Small intestine (tissue), 7 donors: ENCODE measurements around the gene DTNA. TPM values are rescaled to one million over a fixed set of nuclear protein-coding genes. Genes with fewer than 3 reads are reported as not detected.
A peak's percentile ranks its signal among the peaks of the same experiment; 100 is the strongest.

ENCODE experiments used
- DNase-seq, 2 donors: peaks; one replicate each; pipeline versions ENCODE4 v3.0.0 to v3.0.0-alpha.2; 2013
- FAIRE-seq: peaks from 2 replicates; lab custom pipeline; 2012; peaks lifted over from hg19 to GRCh38; lab: Jason Lieb, UNC
- H3K27ac ChIP-seq, 3 donors: one replicate each; pipeline ENCODE4 v1.5.1; 2013; ENCODE audit warnings: low read length in 2 of 3, mild to moderate bottlenecking in 2 of 3, control low read depth in 1 of 3, inconsistent platforms in 1 of 3, low read depth in 1 of 3, moderate library complexity in 1 of 3
- H3K27me3 ChIP-seq, 3 donors: one replicate each; pipeline ENCODE4 v1.6.1; 2013; ENCODE audit warnings: low read length in 3 of 3, inconsistent platforms in 1 of 3; ENCODE audit not compliant: control insufficient read depth in 3 of 3, insufficient read depth in 3 of 3
- H3K36me3 ChIP-seq, 3 donors: one replicate each; pipeline ENCODE4 v1.6.1; 2013; ENCODE audit warnings: low read length in 3 of 3, inconsistent platforms in 1 of 3, low read depth in 1 of 3, mild to moderate bottlenecking in 1 of 3, moderate library complexity in 1 of 3; ENCODE audit not compliant: control insufficient read depth in 3 of 3, insufficient read depth in 2 of 3
- H3K4me1 ChIP-seq, 3 donors: one replicate each; pipeline ENCODE4 v1.6.1; 2013; ENCODE audit warnings: low read length in 2 of 3, inconsistent platforms in 1 of 3, low read depth in 1 of 3, mild to moderate bottlenecking in 1 of 3, moderate library complexity in 1 of 3; ENCODE audit not compliant: control insufficient read depth in 3 of 3, insufficient read depth in 2 of 3
- H3K4me3 ChIP-seq, 3 donors: one replicate each; pipeline ENCODE4 v1.5.1; 2013; ENCODE audit warnings: low read length in 3 of 3, control low read depth in 1 of 3, inconsistent platforms in 1 of 3, low read depth in 1 of 3, mild to moderate bottlenecking in 1 of 3, moderate library complexity in 1 of 3
- H3K9me3 ChIP-seq, 2 donors: one replicate each; pipeline ENCODE4 v1.6.1; 2013; ENCODE audit warnings: low read depth in 1 of 2, low read length in 1 of 2; ENCODE audit not compliant: control insufficient read depth in 2 of 2, insufficient read depth in 1 of 2
- WGBS, 3 donors: extraction: QIAGEN DNeasy Blood & Tissue Kit; methylation state at CpG; one replicate each; pipeline ENCODE4 v1.1.7; 2013; 5-methylcytosine and 5-hydroxymethylcytosine counted together
- polyA plus RNA-seq, 4 donors: library from polyadenylated mRNA; stranded (reverse) in 3 of 4; unstranded in 1 of 4; fragments of 200-250 nt in 3 of 4; fragments of 120-200 nt in 1 of 4; gene quantifications; one replicate each; pipeline versions ENCODE4 v1.2.1 to v1.2.3, GENCODE V29; 2013
- donor health status: healthy with polysubstance abuse.
- donor health status: control.
- donor health status: control.
- donor health status: Bipolar disorder and iron deficiency.
- donor health status: healthy.

DTNA gene
- polyA plus RNA-seq, 4 donors = 0.45 to 24.3 (median 5.6) TPM

- H3K36me3 ChIP-seq = no peaks in the 10 kb centered on the region
- FAIRE-seq (no peak), DNase-seq (peak; percentile 30 to 38)
- no peaks in the 10 kb centered on the region for H3K9me3 ChIP-seq
- no peaks in the 10 kb centered on the region for H3K4me1 ChIP-seq
- no peak overlapping the region for H3K4me3 ChIP-seq
- 59 to 73% (median 66%) methylated on average over 7 of the region's 7 CpGs for WGBS, 3 donors
- no peaks in the 10 kb centered on the region for H3K27me3 ChIP-seq
- H3K27ac ChIP-seq = no peak overlapping the region
Observed at GRCh38 chr18:34820360-34821065, 110.4 kb downstream of the DTNA start.

- no peak for DNase-seq
- Histone ChIP-seq H3K36me3 (no peaks in the 10 kb centered on the region), H3K27ac (peak overlapping the region in 1 of 3 donors; percentile 5), H3K9me3 (no peaks in the 10 kb centered on the region), H3K4me1 (no peaks in the 10 kb centered on the region), H3K27me3 (no peaks in the 10 kb centered on the region), H3K4me3 (no peak overlapping the region)
- no peak for FAIRE-seq
- WGBS, 3 donors = 72 to 85% (median 84%) methylated on average over 6 of the region's 6 CpGs
Observed at GRCh38 chr18:34821669-34822210, 111.6 kb downstream of the DTNA start.

- 75 to 86% (median 80%) methylated on average over 2 of the region's 2 CpGs for WGBS, 3 donors
- DNase-seq (no peak), FAIRE-seq (no peak)
- H3K27me3 ChIP-seq = no peaks in the 10 kb centered on the region
- H3K9me3 ChIP-seq = no peaks in the 10 kb centered on the region
- no peak overlapping the region for H3K4me3 ChIP-seq
- H3K27ac ChIP-seq = no peak overlapping the region
- H3K36me3 ChIP-seq = no peaks in the 10 kb centered on the region
- no peaks in the 10 kb centered on the region for H3K4me1 ChIP-seq
Observed at GRCh38 chr18:34828093-34828492, 118.0 kb downstream of the DTNA start.

- Histone ChIP-seq H3K4me3 (no peak overlapping the region), H3K9me3 (no peaks in the 10 kb centered on the region), H3K4me1 (peaks cover 0 to 4% (median 0%) of the 10 kb centered on the region in 3 donors), H3K27ac (no peak overlapping the region), H3K27me3 (no peaks in the 10 kb centered on the region), H3K36me3 (no peaks in the 10 kb centered on the region)
- no peak for FAIRE-seq
- 44 to 77% (median 65%) methylated on average over 2 of the region's 2 CpGs for WGBS, 3 donors
- no peak for DNase-seq
Observed at GRCh38 chr18:34834897-34835296, 124.8 kb downstream of the DTNA start.

GRCh38 chr18:34835466-34835865, 125.4 kb downstream of the DTNA start:
- H3K4me3 ChIP-seq = no peak overlapping the region
- H3K36me3 ChIP-seq = no peaks in the 10 kb centered on the region
- H3K27ac ChIP-seq = no peak overlapping the region
- H3K27me3 ChIP-seq = no peaks in the 10 kb centered on the region
- DNase-seq = no peak
- 81 to 90% (median 84%) methylated on average over 3 of the region's 3 CpGs for WGBS, 3 donors
- H3K9me3 ChIP-seq = no peaks in the 10 kb centered on the region
- peaks cover 0 to 4% (median 0%) of the 10 kb centered on the region in 3 donors for H3K4me1 ChIP-seq
- no peak for FAIRE-seq

- DNase-seq (peak in 1 of 2 donors; percentile 23), FAIRE-seq (no peak)
- WGBS, 3 donors = 57 to 71% (median 64%) methylated on average over 3 of the region's 3 CpGs
- Histone ChIP-seq H3K9me3 (no peaks in the 10 kb centered on the region), H3K4me3 (no peak overlapping the region), H3K36me3 (no peaks in the 10 kb centered on the region), H3K27ac (peak overlapping the region in 1 of 3 donors; percentile 15), H3K27me3 (no peaks in the 10 kb centered on the region), H3K4me1 (peaks cover 0 to 4% (median 0%) of the 10 kb centered on the region in 3 donors)
Observed at GRCh38 chr18:34837769-34838272, 127.7 kb downstream of the DTNA start.

- Histone ChIP-seq H3K9me3 (no peaks in the 10 kb centered on the region), H3K4me3 (no peak overlapping the region), H3K4me1 (peaks cover 0 to 4% (median 0%) of the 10 kb centered on the region in 3 donors), H3K27me3 (no peaks in the 10 kb centered on the region), H3K27ac (no peak overlapping the region), H3K36me3 (no peaks in the 10 kb centered on the region)
- DNase-seq (no peak), FAIRE-seq (no peak)
- WGBS, 3 donors = 83 to 86% (median 84%) methylated on average over 5 of the region's 5 CpGs
Observed at GRCh38 chr18:34838669-34839068, 128.6 kb downstream of the DTNA start.

- Histone ChIP-seq H3K27ac (no peak overlapping the region), H3K4me1 (peaks cover 0 to 4% (median 0%) of the 10 kb centered on the region in 3 donors), H3K36me3 (no peaks in the 10 kb centered on the region), H3K27me3 (no peaks in the 10 kb centered on the region), H3K9me3 (no peaks in the 10 kb centered on the region), H3K4me3 (no peak overlapping the region)
- 87 to 91% (median 90%) methylated on average over 2 of the region's 2 CpGs for WGBS, 3 donors
- no peak for FAIRE-seq
- no peak for DNase-seq
Observed at GRCh38 chr18:34840256-34840826, 130.2 kb downstream of the DTNA start.
